ENCODE data around the gene TMEM126B. TPM values are rescaled to one million over a fixed set of nuclear protein-coding genes. Genes with fewer than 3 reads are reported as not detected.

TMEM126B gene
- total and polyA plus RNA-seq, 2 of the 13 experiments (the other 11 are each of a cell fraction or from before 2014, with no cell fraction given) = 33.6 to 54.8 TPM

DNA sequence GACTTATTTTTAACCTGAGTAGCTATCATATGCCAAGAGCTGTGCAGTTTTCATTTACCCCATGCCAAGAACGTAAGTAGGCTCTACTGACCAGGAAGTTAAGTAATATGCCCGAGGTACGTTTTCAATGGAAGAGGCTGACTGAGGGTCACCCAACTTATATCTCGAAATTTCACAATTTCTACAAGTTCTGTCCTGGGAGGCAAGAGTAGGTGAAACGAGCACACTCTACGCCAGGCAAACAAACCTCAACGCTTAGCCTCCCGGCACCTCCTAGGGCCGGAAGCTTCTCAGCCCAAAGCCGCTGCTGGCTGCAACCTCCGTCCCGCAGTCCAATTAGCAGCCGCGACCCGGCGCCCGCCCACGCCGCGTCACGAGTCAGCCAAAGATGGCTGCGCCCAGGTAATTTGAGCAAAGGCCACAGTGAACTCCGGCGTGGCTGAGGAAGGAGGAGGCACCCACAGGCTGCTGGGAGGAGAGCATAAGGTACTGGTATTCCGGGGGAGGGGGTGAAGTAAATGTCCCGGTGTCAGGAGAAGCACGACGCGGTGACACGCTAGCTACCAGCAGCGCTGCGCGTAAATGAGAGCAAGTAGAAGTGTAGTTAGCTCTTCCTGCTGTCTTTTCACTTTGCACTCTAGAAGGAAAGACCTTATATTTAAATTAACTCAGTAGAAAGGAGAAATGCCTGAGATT is 19.4 kb downstream of the TMEM126B start, which contains the start of gene TMEM126A (continued):
- TF ChIP-seq ZZZ3 (CRISPR knock-in tag; IDR thresholded peaks at IDR 0.05; ENCODE audit: borderline replicate concordance) (no peak; the same call in 1 of the 2 replicates), ZNF615 (CRISPR knock-in tag; IDR thresholded peaks at IDR 0.05; ENCODE audit: borderline replicate concordance) (no peak), KDM3A (CRISPR knock-in tag; IDR thresholded peaks at IDR 0.05; ENCODE audit: low read depth) (no peak), LCORL (IDR thresholded peaks at IDR 0.05) (no peak), LCORL (CRISPR knock-in tag; IDR thresholded peaks at IDR 0.05) (0 out of 2 replicates have a peak, but pooled peaks have one; percentile 35), CBX5 (CRISPR knock-in tag; IDR thresholded peaks at IDR 0.05; ENCODE audit: borderline replicate concordance) (peak; percentile 73; the same call in 1 of the 2 replicates), ZNF777 (CRISPR knock-in tag; IDR thresholded peaks at IDR 0.05) (no peak), SNRNP70 (IDR thresholded peaks at IDR 0.05; ENCODE audit: low read depth, low read length) (no peak), TEAD3 (CRISPR knock-in tag; optimal IDR thresholded peaks at IDR 0.05; ENCODE audit: borderline replicate concordance) (peak; percentile 54), NFYC (CRISPR knock-in tag; IDR thresholded peaks at IDR 0.05) (peak; percentile 86), YY1 (IDR thresholded peaks at IDR 0.05; ENCODE audit: insufficient read depth, insufficient replicate concordance, low read depth, low read length) (peak; percentile 98)
- TF ChIP-seq, protein P1, sequence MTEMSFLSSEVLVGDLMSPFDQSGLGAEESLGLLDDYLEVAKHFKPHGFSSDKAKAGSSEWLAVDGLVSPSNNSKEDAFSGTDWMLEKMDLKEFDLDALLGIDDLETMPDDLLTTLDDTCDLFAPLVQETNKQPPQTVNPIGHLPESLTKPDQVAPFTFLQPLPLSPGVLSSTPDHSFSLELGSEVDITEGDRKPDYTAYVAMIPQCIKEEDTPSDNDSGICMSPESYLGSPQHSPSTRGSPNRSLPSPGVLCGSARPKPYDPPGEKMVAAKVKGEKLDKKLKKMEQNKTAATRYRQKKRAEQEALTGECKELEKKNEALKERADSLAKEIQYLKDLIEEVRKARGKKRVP (CRISPR knock-in tag; IDR thresholded peaks at IDR 0.05) = peak in 1 of 2 experiments; percentile 57; a peak in 1 of 4 replicates
- TF ChIP-seq, protein P2, sequence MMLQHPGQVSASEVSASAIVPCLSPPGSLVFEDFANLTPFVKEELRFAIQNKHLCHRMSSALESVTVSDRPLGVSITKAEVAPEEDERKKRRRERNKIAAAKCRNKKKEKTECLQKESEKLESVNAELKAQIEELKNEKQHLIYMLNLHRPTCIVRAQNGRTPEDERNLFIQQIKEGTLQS (CRISPR knock-in tag; IDR thresholded peaks at IDR 0.05) = peak; percentile 9; the same call in 1 of the 2 replicates
- TF ChIP-seq, protein P3, sequence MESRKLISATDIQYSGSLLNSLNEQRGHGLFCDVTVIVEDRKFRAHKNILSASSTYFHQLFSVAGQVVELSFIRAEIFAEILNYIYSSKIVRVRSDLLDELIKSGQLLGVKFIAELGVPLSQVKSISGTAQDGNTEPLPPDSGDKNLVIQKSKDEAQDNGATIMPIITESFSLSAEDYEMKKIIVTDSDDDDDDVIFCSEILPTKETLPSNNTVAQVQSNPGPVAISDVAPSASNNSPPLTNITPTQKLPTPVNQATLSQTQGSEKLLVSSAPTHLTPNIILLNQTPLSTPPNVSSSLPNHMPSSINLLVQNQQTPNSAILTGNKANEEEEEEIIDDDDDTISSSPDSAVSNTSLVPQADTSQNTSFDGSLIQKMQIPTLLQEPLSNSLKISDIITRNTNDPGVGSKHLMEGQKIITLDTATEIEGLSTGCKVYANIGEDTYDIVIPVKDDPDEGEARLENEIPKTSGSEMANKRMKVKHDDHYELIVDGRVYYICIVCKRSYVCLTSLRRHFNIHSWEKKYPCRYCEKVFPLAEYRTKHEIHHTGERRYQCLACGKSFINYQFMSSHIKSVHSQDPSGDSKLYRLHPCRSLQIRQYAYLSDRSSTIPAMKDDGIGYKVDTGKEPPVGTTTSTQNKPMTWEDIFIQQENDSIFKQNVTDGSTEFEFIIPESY (CRISPR knock-in tag; IDR thresholded peaks at IDR 0.05) = no peak
- TF ChIP-seq, protein P4, sequence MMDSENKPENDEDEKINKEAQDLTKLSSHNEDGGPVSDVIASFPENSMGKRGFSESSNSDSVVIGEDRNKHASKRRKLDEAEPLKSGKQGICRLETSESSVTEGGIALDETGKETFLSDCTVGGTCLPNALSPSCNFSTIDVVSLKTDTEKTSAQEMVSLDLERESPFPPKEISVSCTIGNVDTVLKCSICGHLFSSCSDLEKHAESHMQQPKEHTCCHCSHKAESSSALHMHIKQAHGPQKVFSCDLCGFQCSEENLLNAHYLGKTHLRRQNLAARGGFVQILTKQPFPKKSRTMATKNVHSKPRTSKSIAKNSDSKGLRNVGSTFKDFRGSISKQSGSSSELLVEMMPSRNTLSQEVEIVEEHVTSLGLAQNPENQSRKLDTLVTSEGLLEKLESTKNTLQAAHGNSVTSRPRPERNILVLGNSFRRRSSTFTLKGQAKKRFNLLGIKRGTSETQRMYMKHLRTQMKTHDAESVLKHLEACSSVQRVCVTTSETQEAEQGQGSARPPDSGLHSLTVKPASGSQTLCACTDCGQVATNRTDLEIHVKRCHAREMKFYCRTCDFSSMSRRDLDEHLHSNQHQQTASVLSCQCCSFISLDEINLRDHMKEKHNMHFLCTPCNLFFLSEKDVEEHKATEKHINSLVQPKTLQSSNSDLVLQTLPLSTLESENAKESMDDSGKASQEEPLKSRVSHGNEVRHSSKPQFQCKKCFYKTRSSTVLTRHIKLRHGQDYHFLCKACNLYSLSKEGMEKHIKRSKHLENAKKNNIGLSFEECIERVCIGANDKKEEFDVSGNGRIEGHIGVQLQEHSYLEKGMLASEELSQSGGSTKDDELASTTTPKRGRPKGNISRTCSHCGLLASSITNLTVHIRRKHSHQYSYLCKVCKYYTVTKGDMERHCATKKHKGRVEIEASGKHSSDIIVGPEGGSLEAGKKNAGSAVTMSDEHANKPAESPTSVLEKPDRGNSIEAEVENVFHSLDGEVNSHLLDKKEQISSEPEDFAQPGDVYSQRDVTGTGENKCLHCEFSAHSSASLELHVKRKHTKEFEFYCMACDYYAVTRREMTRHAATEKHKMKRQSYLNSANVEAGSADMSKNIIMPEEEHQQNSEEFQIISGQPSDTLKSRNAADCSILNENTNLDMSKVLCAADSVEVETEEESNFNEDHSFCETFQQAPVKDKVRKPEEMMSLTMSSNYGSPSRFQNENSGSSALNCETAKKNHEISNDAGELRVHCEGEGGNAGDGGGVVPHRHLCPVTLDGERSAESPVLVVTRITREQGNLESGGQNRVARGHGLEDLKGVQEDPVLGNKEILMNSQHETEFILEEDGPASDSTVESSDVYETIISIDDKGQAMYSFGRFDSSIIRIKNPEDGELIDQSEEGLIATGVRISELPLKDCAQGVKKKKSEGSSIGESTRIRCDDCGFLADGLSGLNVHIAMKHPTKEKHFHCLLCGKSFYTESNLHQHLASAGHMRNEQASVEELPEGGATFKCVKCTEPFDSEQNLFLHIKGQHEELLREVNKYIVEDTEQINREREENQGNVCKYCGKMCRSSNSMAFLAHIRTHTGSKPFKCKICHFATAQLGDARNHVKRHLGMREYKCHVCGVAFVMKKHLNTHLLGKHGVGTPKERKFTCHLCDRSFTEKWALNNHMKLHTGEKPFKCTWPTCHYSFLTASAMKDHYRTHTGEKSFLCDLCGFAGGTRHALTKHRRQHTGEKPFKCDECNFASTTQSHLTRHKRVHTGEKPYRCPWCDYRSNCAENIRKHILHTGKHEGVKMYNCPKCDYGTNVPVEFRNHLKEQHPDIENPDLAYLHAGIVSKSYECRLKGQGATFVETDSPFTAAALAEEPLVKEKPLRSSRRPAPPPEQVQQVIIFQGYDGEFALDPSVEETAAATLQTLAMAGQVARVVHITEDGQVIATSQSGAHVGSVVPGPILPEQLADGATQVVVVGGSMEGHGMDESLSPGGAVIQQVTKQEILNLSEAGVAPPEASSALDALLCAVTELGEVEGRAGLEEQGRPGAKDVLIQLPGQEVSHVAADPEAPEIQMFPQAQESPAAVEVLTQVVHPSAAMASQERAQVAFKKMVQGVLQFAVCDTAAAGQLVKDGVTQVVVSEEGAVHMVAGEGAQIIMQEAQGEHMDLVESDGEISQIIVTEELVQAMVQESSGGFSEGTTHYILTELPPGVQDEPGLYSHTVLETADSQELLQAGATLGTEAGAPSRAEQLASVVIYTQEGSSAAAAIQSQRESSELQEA (CRISPR knock-in tag; IDR thresholded peaks at IDR 0.05; ENCODE audit: not compliant biosample characterization) = no peak
- TF ChIP-seq, protein P5, sequence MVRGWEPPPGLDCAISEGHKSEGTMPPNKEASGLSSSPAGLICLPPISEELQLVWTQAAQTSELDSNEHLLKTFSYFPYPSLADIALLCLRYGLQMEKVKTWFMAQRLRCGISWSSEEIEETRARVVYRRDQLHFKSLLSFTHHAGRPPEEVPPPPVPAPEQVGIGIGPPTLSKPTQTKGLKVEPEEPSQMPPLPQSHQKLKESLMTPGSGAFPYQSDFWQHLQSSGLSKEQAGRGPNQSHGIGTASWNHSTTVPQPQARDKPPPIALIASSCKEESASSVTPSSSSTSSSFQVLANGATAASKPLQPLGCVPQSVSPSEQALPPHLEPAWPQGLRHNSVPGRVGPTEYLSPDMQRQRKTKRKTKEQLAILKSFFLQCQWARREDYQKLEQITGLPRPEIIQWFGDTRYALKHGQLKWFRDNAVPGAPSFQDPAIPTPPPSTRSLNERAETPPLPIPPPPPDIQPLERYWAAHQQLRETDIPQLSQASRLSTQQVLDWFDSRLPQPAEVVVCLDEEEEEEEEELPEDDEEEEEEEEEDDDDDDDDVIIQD (CRISPR knock-in tag; IDR thresholded peaks at IDR 0.05; ENCODE audit: low read depth) = peak; percentile 46; the same call in 1 of the 2 replicates
